Upper lobe of right lung (tissue), 1 donor: ENCODE data around the gene TRAF2. TPM values are rescaled to one million over a fixed set of nuclear protein-coding genes. Genes with fewer than 3 reads are reported as not detected.

Experiments
- ATAC-seq: fragments of 200-7000 bp; cut with Tn5 transposase; one replicate; pipeline ENCODE4 v1.9.1; 2020; ENCODE audit warnings: mild to moderate bottlenecking, moderate library complexity
- DNase-seq: peaks from one replicate; pipeline ENCODE4 v3.0.0-alpha.2; 2020
- H3K27ac ChIP-seq: fragments of 200-600 bp; one replicate; pipeline ENCODE4 v1.8.0; 2022
- H3K27me3 ChIP-seq: fragments of 200-600 bp; one replicate; pipeline ENCODE4 v1.8.0; 2022; ENCODE audit warnings: mild to moderate bottlenecking
- H3K36me3 ChIP-seq: fragments of 200-600 bp; one replicate; pipeline ENCODE4 v1.8.0; 2022
- H3K4me1 ChIP-seq: fragments of 200-600 bp; one replicate; pipeline ENCODE4 v1.8.0; 2022
- H3K4me3 ChIP-seq: fragments of 200-600 bp; one replicate; pipeline ENCODE4 v1.8.0; 2022; ENCODE audit warnings: mild to moderate bottlenecking
- H3K9me3 ChIP-seq: fragments of 200-600 bp; one replicate; pipeline ENCODE4 v1.8.0; 2022
- intact Hi-C: fragments of 100-400 bp; cut with DNase I; formaldehyde crosslinking; loops from one replicate; pipeline ENCODE4 v1.11.0; 2022
- total RNA-seq: library from RNA; stranded (reverse); fragmentation: NEBNext Ultra II Directional; extraction: Animal tissue kit (Norgen Biotek cat#: 25700); gene quantifications from one replicate; pipeline ENCODE4 v1.2.1, GENCODE V29; 2021
- TF ChIP-seq, protein P1 (sequence below): fragments of 200-600 bp; IDR thresholded peaks from one replicate; pipeline ENCODE4 v1.8.0; 2022; ENCODE audit warnings: antibody characterized with exemption
- donor health status: DM: no; HTN: yes; CAD: no; lungs with severe emphysema.

TRAF2 gene
- total RNA-seq, 1 donor from 2014 or later, result 14.8 TPM

DNA sequence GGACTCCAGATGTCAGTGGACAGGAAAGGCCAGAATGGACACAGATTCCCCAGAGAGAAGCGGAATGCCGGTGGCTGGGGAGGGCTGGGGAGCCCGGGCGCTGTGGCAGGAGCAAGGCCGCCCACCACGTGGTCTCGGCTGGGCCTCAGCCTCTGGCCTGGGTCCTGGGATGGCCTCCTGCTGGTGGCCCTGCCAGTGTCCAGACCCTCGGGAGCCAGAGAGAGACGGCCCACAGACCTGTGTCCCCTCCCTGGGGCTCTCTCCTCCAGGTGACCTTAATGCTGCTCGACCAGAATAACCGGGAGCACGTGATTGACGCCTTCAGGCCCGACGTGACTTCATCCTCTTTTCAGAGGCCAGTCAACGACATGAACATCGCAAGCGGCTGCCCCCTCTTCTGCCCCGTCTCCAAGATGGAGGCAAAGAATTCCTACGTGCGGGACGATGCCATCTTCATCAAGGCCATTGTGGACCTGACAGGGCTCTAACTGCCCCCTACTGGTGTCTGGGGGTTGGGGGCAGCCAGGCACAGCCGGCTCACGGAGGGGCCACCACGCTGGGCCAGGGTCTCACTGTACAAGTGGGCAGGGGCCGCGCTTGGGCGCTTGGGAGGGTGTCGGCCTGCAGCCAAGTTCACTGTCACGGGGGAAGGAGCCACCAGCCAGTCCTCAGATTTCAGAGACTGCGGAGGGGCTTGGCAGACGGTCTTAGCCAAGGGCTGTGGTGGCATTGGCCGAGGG is 39.3 kb downstream of the TRAF2 start:
- Histone ChIP-seq H3K27ac (no peak overlapping the region), H3K4me3 (no peak overlapping the region), H3K4me1 (no peaks in the 10 kb centered on the region), H3K9me3 (no peaks in the 10 kb centered on the region), H3K36me3 (peaks cover 38% of the 10 kb centered on the region), H3K27me3 (no peaks in the 10 kb centered on the region)
- DNase-seq (peak; percentile 59), ATAC-seq (peak; percentile 11)
- TF ChIP-seq, protein P1, sequence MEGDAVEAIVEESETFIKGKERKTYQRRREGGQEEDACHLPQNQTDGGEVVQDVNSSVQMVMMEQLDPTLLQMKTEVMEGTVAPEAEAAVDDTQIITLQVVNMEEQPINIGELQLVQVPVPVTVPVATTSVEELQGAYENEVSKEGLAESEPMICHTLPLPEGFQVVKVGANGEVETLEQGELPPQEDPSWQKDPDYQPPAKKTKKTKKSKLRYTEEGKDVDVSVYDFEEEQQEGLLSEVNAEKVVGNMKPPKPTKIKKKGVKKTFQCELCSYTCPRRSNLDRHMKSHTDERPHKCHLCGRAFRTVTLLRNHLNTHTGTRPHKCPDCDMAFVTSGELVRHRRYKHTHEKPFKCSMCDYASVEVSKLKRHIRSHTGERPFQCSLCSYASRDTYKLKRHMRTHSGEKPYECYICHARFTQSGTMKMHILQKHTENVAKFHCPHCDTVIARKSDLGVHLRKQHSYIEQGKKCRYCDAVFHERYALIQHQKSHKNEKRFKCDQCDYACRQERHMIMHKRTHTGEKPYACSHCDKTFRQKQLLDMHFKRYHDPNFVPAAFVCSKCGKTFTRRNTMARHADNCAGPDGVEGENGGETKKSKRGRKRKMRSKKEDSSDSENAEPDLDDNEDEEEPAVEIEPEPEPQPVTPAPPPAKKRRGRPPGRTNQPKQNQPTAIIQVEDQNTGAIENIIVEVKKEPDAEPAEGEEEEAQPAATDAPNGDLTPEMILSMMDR, result no peak
- intact Hi-C loops, result no loop called here

DNA sequence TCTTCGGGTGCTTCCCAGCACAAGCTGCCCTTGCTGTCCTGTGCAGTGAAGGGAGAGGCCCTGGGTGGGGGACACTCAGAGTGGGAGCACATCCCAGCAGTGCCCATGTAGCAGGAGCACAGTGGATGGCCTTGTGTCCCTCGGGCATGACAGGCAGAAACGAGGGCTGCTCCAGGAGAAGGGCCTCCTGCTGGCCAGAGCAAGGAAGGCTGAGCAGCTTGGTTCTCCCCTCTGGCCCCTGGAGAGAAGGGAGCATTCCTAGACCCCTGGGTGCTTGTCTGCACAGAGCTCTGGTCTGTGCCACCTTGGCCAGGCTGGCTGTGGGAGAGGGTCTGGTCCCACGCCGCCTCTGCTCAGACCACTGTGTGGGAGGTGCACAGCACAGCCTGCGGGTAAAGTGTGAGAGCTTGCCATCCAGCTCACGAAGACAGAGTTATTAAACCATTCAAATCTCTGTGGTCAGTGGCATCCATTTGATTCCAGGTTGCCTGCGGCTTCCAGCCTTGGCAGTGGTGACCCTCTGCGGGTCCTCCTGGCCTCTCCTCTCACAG is 39.9 kb downstream of the TRAF2 start:
- Histone ChIP-seq H3K36me3 (peaks cover 32% of the 10 kb centered on the region), H3K9me3 (no peaks in the 10 kb centered on the region), H3K27me3 (no peaks in the 10 kb centered on the region), H3K4me3 (no peak overlapping the region), H3K27ac (no peak overlapping the region), H3K4me1 (no peaks in the 10 kb centered on the region)
- ATAC-seq (peak; percentile 6), DNase-seq (peak; percentile 44)
- intact Hi-C loops, result no loop called here
- TF ChIP-seq, protein P1, result no peak

DNA sequence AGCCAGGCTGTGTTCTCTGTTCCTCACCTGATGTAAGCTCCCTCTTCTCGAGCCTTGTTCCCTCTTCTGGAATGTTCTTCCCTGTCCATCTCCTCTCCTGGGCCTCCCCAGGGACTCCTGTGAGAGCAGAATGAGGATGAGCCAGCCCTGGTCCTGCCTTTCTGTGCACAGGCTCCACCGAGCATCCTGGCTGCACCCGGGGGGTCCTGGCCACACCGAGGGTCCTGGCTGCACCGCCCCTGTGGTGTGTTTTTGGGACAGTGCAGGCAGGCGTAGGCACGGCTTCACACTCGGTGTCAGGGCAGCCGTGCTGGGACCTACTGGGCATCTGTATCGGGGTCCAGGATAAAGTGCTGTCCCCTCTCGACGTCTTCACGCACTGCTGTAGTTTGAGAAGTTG is 40.4 kb downstream of the TRAF2 start:
- intact Hi-C loops, result no loop called here
- H3K27ac ChIP-seq, result no peak overlapping the region
- TF ChIP-seq, protein P1, result no peak
- no peaks in the 10 kb centered on the region for H3K9me3 ChIP-seq
- H3K4me1 ChIP-seq, result no peaks in the 10 kb centered on the region
- no peaks in the 10 kb centered on the region for H3K27me3 ChIP-seq
- peaks cover 27% of the 10 kb centered on the region for H3K36me3 ChIP-seq
- no peak overlapping the region for H3K4me3 ChIP-seq
- DNase-seq, result peak; percentile 55
- no peak for ATAC-seq

DNA sequence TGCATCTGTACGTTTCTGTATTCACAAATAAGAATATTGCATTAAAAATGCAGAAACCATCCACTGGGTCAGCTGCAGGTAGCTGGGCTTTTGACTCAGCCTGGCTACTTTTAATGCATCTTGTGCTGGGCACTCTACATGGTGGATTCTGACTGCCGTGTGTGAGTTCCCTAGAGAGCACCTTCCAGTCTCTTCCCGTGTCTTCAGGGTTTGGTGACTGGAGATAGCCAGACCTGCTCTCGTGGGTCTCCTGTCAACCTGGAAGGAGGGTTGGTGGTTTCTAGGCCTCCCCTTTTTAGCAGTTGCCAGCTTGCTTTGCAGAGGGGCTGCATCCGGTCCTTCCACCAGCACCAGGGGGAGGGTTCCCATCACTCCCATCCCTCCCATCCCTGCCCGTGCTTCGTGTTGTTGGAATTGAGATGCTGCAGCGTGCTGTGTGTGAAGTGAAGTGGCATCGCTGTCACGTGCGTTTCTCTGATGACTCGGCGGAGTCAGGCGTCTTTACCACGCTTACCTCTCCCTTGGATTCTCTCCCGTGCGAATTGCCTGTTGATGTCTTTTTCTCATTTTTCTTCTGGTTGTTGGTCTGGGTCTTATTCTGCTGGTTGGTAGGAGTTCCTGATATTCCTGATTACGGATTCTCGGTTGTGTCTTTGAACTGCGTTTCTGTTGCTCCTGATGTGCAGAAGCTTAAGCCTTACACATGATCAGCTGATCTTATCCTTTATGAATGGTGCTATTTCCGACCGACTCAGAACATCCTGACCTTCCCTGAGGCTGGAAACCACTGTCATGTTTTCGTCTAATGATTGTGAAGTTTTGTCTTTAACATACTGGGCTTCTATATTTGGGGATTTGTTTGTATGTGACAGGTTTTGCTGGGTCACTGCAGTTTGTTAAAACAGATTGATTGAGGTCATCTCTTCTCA is 41.3 kb downstream of the TRAF2 start:
- Histone ChIP-seq H3K27ac (no peak overlapping the region), H3K9me3 (no peaks in the 10 kb centered on the region), H3K4me1 (no peaks in the 10 kb centered on the region), H3K4me3 (no peak overlapping the region), H3K36me3 (peaks cover 21% of the 10 kb centered on the region), H3K27me3 (no peaks in the 10 kb centered on the region)
- intact Hi-C loops, result no loop called here
- ATAC-seq (no peak), DNase-seq (no peak)
- TF ChIP-seq, protein P1, result no peak

DNA sequence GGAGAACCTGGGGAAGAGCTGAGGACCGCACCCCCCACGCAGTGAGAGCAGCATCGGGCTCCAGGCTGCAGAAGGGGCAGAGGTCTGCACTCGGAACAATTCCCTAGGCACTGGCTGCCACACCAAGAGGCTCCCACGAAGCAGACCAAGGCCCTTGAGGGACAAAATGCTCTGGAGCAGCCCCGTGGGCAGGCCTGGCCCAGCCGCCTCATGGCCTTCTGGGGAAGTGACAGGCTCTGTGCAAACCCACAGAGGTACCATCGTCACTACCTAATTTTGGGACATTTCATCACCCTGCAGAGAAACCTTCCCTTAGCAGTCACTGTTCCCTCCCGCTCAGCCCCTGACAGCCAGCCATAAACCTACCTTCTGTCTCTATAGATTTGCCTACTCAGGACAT is 42.3 kb downstream of the TRAF2 start:
- peak; percentile 66 for DNase-seq
- ATAC-seq, result peak; percentile 68
- Histone ChIP-seq H3K9me3 (no peaks in the 10 kb centered on the region), H3K4me3 (no peak overlapping the region), H3K4me1 (no peaks in the 10 kb centered on the region), H3K36me3 (peaks cover 21% of the 10 kb centered on the region), H3K27me3 (no peaks in the 10 kb centered on the region), H3K27ac (no peak overlapping the region)
- intact Hi-C loops, result no loop called here
- TF ChIP-seq, protein P1, result no peak
